Gastrocnemius medialis (tissue), 4 donors: ENCODE measurements around the gene CAMTA2.
A peak's percentile ranks its signal among the peaks of the same experiment; 100 is the strongest.

Experiments used
- POLR2A ChIP-seq, 2 donors: fragments of 450-650 bp; IDR thresholded peaks; one replicate each; pipeline ENCODE4 v1.6.1; 2017; ENCODE audit warnings: antibody characterized with exemption in 2 of 2, mild to moderate bottlenecking in 2 of 2, moderate library complexity in 2 of 2
- TF ChIP-seq, protein P1 (sequence below), 5 experiments: fragments of 450-650 bp in 3 of 5; fragments of 200-600 bp in 2 of 5; sonication (generic) in 2 of 5; IDR thresholded peaks in 4 of 5; conservative IDR thresholded peaks in 1 of 5; 1 replicate in 4 of 5; 2 replicates in 1 of 5; pipeline ENCODE4 v1.5.1; 2016 to 2019; ENCODE audit warnings: antibody characterized with exemption in 5 of 5, mild to moderate bottlenecking in 3 of 5, moderate library complexity in 3 of 5

DNA sequence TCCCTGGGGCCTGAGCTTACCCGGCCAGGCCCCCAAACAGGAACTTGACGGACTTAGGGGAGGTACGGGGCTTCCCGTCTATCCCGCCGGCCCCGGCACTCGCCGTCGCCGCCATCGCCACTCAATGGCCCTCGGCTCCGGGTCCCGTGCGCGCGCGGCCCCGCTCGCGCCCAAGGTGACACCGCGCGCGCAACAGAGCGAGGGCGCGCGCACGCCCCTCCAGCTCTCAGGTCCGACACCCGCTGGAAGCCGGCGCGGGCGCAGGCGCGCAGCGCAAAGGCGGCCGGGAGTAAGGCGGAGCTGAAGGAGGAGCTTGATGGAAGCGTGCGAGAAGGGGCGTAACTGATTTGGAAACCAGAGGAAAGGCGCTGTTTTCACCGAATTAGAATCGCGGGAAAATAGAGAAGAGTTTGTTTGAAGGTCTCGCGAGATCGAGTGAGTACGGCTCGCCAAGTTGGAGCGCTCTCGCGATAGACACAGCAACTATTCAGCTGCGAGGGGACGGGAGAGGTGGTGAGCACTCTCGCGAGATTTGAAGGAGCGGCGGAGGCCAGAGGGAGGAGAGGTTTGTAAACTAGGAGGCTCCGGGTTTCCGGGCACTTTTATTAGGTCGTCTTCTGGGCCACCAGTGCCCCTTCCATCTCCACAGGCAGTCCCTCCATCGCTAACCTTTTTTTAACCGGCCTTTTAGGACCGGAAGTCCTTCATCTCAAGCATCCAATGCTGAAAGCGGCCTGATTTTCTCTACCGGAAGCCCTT lies 47.5 kb downstream of the CAMTA2 start, which contains the start of the genes RNF167 and SLC25A11:
- TF ChIP-seq POLR2A (IDR thresholded peaks at IDR 0.05) = peak; percentile 83 to 89
- TF ChIP-seq, protein P1, sequence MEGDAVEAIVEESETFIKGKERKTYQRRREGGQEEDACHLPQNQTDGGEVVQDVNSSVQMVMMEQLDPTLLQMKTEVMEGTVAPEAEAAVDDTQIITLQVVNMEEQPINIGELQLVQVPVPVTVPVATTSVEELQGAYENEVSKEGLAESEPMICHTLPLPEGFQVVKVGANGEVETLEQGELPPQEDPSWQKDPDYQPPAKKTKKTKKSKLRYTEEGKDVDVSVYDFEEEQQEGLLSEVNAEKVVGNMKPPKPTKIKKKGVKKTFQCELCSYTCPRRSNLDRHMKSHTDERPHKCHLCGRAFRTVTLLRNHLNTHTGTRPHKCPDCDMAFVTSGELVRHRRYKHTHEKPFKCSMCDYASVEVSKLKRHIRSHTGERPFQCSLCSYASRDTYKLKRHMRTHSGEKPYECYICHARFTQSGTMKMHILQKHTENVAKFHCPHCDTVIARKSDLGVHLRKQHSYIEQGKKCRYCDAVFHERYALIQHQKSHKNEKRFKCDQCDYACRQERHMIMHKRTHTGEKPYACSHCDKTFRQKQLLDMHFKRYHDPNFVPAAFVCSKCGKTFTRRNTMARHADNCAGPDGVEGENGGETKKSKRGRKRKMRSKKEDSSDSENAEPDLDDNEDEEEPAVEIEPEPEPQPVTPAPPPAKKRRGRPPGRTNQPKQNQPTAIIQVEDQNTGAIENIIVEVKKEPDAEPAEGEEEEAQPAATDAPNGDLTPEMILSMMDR (IDR thresholded peaks at IDR 0.05 in 4 of 5, conservative IDR thresholded peaks at IDR 0.05 in 1 of 5) = peak in 1 of 5 experiments; percentile 30
